RKO (cell line): ENCODE results near the gene KCNG3.
"Not testable (repeated sequence)": the region's sequence is repeated elsewhere in the genome, so short reads cannot be mapped to it uniquely, and the experiment has no call there.

Experiments
- DNase-seq: peaks from one replicate; pipeline ENCODE4 v3.0.0-alpha.2; 2016; ENCODE audit warnings: low spot score

KCNG3 gene

GRCh38 chr2:42429352-42429751, 64.4 kb downstream of the KCNG3 start:
- no peak for DNase-seq

GRCh38 chr2:42425697-42426096, 68.1 kb downstream of the KCNG3 start:
- DNase-seq = no peak

- no peak for DNase-seq
These were observed 69.7 kb downstream of the KCNG3 start for GRCh38 chr2:42424033-42424432.

GRCh38 chr2:42421601-42422239, 72.1 kb downstream of the KCNG3 start:
- DNase-seq = no peak

- DNase-seq = no peak
These were observed 72.7 kb downstream of the KCNG3 start for GRCh38 chr2:42421157-42421485.

GRCh38 chr2:42414648-42415047, 79.1 kb downstream of the KCNG3 start:
- no peak for DNase-seq

- DNase-seq = no peak
These were observed 79.6 kb downstream of the KCNG3 start for GRCh38 chr2:42414158-42414557.

- DNase-seq = no peak
These were observed 82.9 kb downstream of the KCNG3 start for GRCh38 chr2:42410742-42411514.

- no peak for DNase-seq
These were observed 85.8 kb downstream of the KCNG3 start for GRCh38 chr2:42408009-42408408.

GRCh38 chr2:42407476-42407875, 86.3 kb downstream of the KCNG3 start:
- DNase-seq = no peak

GRCh38 chr2:42404676-42405075, 89.1 kb downstream of the KCNG3 start:
- DNase-seq = no peak

GRCh38 chr2:42401773-42402172, 92.0 kb downstream of the KCNG3 start:
- no peak for DNase-seq

- not testable (repeated sequence) for DNase-seq
These were observed 95.7 kb downstream of the KCNG3 start for GRCh38 chr2:42398052-42398451.

GRCh38 chr2:42393320-42393719, 100.5 kb downstream of the KCNG3 start:
- not testable (repeated sequence) for DNase-seq

GRCh38 chr2:42392191-42392590, 101.6 kb downstream of the KCNG3 start:
- no peak for DNase-seq
